ENCODE results near the gene CKAP2L. TPM values are rescaled to one million over a fixed set of nuclear protein-coding genes. Genes with fewer than 3 reads are reported as not detected.

Gene CKAP2L
- total RNA-seq, 6 experiments from 2014 or later: 0.20 to 1.4 (median 0.66) TPM

DNA sequence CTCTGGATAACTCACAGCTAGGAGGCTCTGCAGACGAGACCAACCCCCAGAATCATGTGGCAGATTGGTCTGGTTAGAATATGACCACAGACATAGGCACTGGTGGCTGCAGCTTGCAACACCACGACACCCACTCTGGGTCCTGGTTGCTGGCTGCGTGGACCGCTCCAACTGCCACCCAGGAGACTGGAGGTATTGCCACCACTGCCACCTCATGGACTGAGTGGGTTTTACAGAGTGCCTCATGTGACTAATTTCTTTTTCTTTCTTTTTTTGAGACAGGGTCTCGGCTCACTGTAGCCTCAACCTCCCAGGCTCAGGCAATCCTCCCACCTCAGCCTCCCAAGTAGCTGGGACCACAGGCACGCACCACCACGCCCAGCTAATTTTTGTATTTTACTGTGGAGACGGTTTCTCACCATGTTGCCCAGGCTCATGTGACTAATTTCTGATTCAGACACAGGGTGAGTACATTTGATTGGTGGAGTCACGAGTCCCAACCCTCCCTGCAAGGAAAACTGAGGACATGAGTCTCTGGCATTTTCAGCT, 73.5 kb downstream of the CKAP2L start:
- H3K9me3 ChIP-seq: no peaks in the 10 kb centered on the region
- no peaks in the 10 kb centered on the region for H3K27me3 ChIP-seq
- WGBS (ENCODE audit: insufficient coverage, low coverage, low lambda C conversion rate, missing lambda C conversion rate): 4% methylated on average over 6 of the region's 9 CpGs
- no peaks in the 10 kb centered on the region for H3K4me1 ChIP-seq
- peak overlapping the region in 1 of 3 donors; percentile 21 for H3K27ac ChIP-seq
- ATAC-seq: peak; percentile 83 to 97 (median 92)
- DNase-seq: peak; percentile 76 to 80 (median 80)
- peak overlapping the region in 1 of 3 donors; percentile 31 for H3K4me3 ChIP-seq
- intact Hi-C loops (cut with DNase I): no loop called here
- H3K36me3 ChIP-seq: no peaks in the 10 kb centered on the region
- TF ChIP-seq POLR2A (IDR thresholded peaks at IDR 0.05): no peak
- TF ChIP-seq, protein P1, sequence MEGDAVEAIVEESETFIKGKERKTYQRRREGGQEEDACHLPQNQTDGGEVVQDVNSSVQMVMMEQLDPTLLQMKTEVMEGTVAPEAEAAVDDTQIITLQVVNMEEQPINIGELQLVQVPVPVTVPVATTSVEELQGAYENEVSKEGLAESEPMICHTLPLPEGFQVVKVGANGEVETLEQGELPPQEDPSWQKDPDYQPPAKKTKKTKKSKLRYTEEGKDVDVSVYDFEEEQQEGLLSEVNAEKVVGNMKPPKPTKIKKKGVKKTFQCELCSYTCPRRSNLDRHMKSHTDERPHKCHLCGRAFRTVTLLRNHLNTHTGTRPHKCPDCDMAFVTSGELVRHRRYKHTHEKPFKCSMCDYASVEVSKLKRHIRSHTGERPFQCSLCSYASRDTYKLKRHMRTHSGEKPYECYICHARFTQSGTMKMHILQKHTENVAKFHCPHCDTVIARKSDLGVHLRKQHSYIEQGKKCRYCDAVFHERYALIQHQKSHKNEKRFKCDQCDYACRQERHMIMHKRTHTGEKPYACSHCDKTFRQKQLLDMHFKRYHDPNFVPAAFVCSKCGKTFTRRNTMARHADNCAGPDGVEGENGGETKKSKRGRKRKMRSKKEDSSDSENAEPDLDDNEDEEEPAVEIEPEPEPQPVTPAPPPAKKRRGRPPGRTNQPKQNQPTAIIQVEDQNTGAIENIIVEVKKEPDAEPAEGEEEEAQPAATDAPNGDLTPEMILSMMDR (IDR thresholded peaks at IDR 0.05): peak; percentile 71 to 90 (median 74)

DNA sequence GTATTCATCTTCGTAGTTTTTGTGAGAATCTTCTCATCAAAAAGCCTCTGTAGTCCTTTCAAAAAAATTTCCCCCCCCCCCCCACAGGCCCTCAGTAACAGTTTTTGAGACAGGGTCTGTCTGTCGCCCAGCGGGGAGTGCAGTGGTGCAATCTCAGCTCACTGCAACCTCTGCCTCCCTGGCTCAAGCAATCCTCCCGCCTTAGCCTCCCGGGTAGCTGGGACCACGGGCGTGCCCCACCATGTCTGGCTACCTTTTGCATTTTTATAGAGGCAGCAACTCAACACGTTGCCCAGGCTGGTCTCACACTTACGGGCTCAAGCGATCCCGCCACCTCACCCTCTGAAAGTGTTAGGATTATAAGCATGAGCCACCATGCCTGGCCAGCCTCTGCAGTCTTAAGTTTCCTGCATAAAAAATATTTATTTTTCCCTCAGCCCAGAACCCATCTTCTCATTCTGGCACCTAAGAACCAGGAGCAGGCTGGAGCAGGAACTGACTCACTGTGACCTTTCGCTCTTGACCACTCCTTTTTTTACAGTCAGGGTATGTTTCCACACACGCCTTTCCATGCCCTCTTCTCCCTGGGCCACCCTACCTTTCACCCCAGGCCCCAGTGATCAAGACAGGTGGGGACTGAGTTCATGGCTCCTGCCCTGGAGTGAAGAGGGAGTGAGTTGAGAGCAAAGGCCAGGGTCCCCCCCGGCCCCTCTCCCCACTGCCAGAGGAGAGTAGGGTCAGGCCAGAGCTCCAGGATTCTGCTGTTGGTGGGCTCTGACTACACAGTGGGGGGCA, 76.1 kb downstream of the CKAP2L start:
- no peak overlapping the region for H3K4me3 ChIP-seq
- intact Hi-C loops (cut with DNase I): loop anchor here in 1 of 2 donors (5.0 kb wide), 1 partner anchor 51 kb away; no protein-coding TSS in a partner anchor
- H3K36me3 ChIP-seq: no peaks in the 10 kb centered on the region
- H3K4me1 ChIP-seq: no peaks in the 10 kb centered on the region
- 76% methylated on average over 12 of the region's 14 CpGs for WGBS (ENCODE audit: insufficient coverage, low coverage, low lambda C conversion rate, missing lambda C conversion rate)
- no peaks in the 10 kb centered on the region for H3K27me3 ChIP-seq
- no peak overlapping the region for H3K27ac ChIP-seq
- DNase-seq: peak in 1 of 3 donors; percentile 31
- no peaks in the 10 kb centered on the region for H3K9me3 ChIP-seq
- no peak for ATAC-seq
- TF ChIP-seq, protein P1 (IDR thresholded peaks at IDR 0.05): no peak
- no peak for TF ChIP-seq POLR2A (IDR thresholded peaks at IDR 0.05)

DNA sequence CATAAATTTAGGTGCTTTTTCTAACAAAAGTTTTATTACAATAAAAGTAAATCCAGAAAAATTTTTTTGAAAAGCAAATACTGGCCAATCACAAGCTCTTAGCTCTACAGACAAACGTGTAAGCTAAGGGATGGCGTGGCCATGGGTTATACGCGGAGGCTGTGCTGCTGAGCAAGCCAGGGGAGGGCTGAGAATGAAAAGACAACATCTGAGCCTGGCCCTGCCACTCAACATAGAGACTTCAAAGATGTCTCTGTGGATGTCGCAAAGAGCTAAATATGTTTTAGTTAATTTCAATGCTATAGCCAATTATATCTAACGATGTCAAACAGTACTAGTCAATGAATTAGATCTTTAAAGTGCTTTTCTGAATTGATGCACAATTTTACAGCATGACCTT, 76.9 kb downstream of the CKAP2L start:
- H3K9me3 ChIP-seq: no peaks in the 10 kb centered on the region
- TF ChIP-seq POLR2A (IDR thresholded peaks at IDR 0.05): no peak
- TF ChIP-seq, protein P1 (IDR thresholded peaks at IDR 0.05): no peak
- no peaks in the 10 kb centered on the region for H3K36me3 ChIP-seq
- no peak for ATAC-seq
- H3K27ac ChIP-seq: no peak overlapping the region
- intact Hi-C loops (cut with DNase I): loop anchor here in 1 of 2 donors (5.0 kb wide), 1 partner anchor 50 kb away; no protein-coding TSS in a partner anchor
- no peak for DNase-seq
- H3K4me3 ChIP-seq: no peak overlapping the region
- no peaks in the 10 kb centered on the region for H3K4me1 ChIP-seq
- 83% methylated on average over 6 of the region's 6 CpGs for WGBS (ENCODE audit: insufficient coverage, low coverage, low lambda C conversion rate, missing lambda C conversion rate)
- no peaks in the 10 kb centered on the region for H3K27me3 ChIP-seq

Other genes starting within 250 kb of the CKAP2L start
- gene POLR1B, start 222.1 kb downstream of the CKAP2L start, total RNA-seq: 10 to 100 TPM; 12.2 to 20.5 (median 16.1) TPM
- 10 to 100 TPM; 15.1 to 29.5 (median 18.7) TPM for gene CHCHD5, start 180.0 kb downstream of the CKAP2L start, total RNA-seq
- gene SLC20A1, start 118.7 kb downstream of the CKAP2L start, total RNA-seq: 100 to 1,000 TPM in 1 of 6 experiments, 10 to 100 TPM in 5; 14.3 to 103 (median 26.8) TPM
- not detected for gene NT5DC4, start 43.6 kb downstream of the CKAP2L start, total RNA-seq
- not detected for gene IL1A, start 19.9 kb upstream of the CKAP2L start, total RNA-seq
- gene IL1B, start 72.2 kb upstream of the CKAP2L start, total RNA-seq: 1 to 10 TPM in 2 of 6 experiments, under 1 TPM in 3, not detected in 1; 0.19 to 4.1 (median 0.49) TPM
- gene IL37, start 146.6 kb upstream of the CKAP2L start, total RNA-seq: not detected
- not detected for gene IL36G, start 213.4 kb upstream of the CKAP2L start, total RNA-seq
- not detected for gene IL36A, start 240.8 kb upstream of the CKAP2L start, total RNA-seq